ENCODE results near the gene ANO8. TPM values are rescaled to one million over a fixed set of nuclear protein-coding genes. Genes with fewer than 3 reads are reported as not detected.
"Not testable (repeated sequence)": the region's sequence is repeated elsewhere in the genome, so short reads cannot be mapped to it uniquely, and the experiment has no call there.

ANO8 gene
- total RNA-seq, 6 experiments from 2014 or later: 5.0 to 8.8 (median 6.6) TPM

DNA sequence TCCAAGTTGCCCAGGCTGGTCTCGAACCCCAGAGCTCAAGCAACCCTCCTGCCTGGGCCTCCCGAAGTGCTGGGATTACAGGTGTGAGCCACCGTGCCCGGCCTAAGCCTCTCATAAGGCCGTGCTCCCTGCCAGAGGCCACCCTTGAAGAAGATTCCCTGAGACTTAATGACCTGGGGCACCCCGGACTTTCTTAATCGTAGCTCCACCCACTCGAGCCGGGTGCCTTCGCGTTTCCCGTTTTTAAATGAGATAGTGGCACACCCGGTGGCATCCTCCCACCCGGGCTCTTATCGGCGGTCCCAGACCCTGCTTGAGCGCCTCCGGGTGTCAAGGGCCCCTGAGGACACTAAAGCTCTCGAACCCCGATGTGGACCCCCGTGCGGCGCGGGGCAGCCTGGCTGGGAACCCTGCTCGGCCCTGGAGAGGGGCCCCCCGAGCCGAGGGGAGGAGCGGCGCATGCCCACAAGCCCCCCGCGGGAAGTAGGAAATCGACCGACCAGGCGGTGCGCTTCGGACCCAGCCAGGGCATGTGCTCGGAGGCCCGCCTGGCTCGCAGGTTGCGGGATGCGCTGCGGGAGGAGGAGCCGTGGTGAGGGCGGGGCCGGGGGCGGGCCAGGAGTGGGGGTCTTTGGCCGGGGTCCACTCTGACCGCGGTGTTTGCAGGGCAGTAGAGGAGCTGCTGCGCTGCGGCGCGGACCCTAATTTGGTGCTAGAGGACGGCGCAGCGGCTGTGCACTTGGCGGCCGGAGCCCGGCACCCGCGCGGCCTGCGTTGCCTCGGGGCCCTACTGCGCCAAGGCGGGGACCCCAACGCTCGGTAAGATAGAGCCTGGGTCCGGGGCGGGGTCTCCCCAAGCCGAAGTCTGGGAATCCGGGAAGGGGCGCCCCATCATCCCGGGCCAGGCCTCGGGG lies 53.0 kb downstream of the ANO8 start, which contains the start of gene ANKLE1:
Gene ANKLE1, plus strand, starts transcription at position 511 of the 914 bp plus-strand sequence. Its CDS starts 20 bp downstream, at position 531.
- Histone ChIP-seq H3K4me1 (peaks cover 0 to 14% (median 6%) of the 10 kb centered on the region in 4 donors), H3K4me3 (peak within 1 kb of the TSS; percentile 14 to 38 (median 25)), H3K27me3 (no peaks in the 10 kb centered on the region), H3K9me3 (no peaks in the 10 kb centered on the region), H3K27ac (no peak within 1 kb of the TSS), H3K36me3 (peaks cover 0 to 6% (median 0%) of the 10 kb centered on the region in 4 donors)
- TF ChIP-seq POLR2A (IDR thresholded peaks at IDR 0.05): no peak
- TF ChIP-seq, protein P1, sequence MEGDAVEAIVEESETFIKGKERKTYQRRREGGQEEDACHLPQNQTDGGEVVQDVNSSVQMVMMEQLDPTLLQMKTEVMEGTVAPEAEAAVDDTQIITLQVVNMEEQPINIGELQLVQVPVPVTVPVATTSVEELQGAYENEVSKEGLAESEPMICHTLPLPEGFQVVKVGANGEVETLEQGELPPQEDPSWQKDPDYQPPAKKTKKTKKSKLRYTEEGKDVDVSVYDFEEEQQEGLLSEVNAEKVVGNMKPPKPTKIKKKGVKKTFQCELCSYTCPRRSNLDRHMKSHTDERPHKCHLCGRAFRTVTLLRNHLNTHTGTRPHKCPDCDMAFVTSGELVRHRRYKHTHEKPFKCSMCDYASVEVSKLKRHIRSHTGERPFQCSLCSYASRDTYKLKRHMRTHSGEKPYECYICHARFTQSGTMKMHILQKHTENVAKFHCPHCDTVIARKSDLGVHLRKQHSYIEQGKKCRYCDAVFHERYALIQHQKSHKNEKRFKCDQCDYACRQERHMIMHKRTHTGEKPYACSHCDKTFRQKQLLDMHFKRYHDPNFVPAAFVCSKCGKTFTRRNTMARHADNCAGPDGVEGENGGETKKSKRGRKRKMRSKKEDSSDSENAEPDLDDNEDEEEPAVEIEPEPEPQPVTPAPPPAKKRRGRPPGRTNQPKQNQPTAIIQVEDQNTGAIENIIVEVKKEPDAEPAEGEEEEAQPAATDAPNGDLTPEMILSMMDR (IDR thresholded peaks at IDR 0.05): no peak
- peak; percentile 44 to 63 (median 50) for DNase-seq
- ATAC-seq: peak in 3 of 4 donors; percentile 13 to 15 (median 14)
- intact Hi-C loops (cut with DNase I): loop anchor here (5.0 to 10.0 kb wide), 2 partner anchors 214 to 217 kb away; no protein-coding TSS in a partner anchor
- 33% methylated on average over 5 of the region's 75 CpGs for WGBS (ENCODE audit: insufficient coverage, low coverage, low lambda C conversion rate, missing lambda C conversion rate)

DNA sequence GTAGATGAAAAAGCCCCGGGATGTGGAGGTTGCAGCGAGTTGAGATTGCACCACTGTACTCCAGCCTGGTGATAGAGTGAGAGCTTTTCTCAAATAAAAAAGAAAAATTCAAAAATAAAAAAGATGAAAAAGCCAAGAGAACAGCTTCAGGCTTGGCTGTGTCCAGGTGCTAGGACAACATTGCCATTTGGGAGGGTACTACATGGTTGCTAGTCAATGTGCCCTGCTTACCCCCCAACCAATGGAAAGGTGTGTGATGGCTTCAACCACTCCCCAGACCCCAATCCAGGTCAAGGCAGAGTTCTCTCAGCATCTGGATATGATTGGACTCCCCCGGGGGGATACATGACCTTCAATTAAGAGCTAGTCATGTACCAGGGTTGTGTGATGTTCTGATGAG lies 55.2 kb downstream of the ANO8 start:
- H3K4me3 ChIP-seq: no peak overlapping the region
- no peak for DNase-seq
- H3K36me3 ChIP-seq: peaks cover 0 to 16% (median 0%) of the 10 kb centered on the region in 4 donors

GRCh38 chr19:17275441-17276175 lies 59.0 kb downstream of the ANO8 start:
- no peak for ATAC-seq
- 89% methylated on average over 12 of the region's 19 CpGs for WGBS (ENCODE audit: insufficient coverage, low coverage, low lambda C conversion rate, missing lambda C conversion rate)
- H3K27me3 ChIP-seq: no peaks in the 10 kb centered on the region
- TF ChIP-seq POLR2A (IDR thresholded peaks at IDR 0.05): no peak
- TF ChIP-seq, protein P1 (IDR thresholded peaks at IDR 0.05): no peak
- H3K4me1 ChIP-seq: no peaks in the 10 kb centered on the region
- H3K27ac ChIP-seq: no peak overlapping the region
- H3K4me3 ChIP-seq: no peak overlapping the region
- peaks cover 0 to 33% (median 4%) of the 10 kb centered on the region in 4 donors for H3K36me3 ChIP-seq
- DNase-seq: no peak
- intact Hi-C loops (cut with DNase I): no loop called here
- H3K9me3 ChIP-seq: no peaks in the 10 kb centered on the region

More for the DNA sequence above, 55.2 kb downstream of the ANO8 start:
- no peak for TF ChIP-seq POLR2A (IDR thresholded peaks at IDR 0.05)
- TF ChIP-seq, protein P1 (IDR thresholded peaks at IDR 0.05): no peak
- WGBS (ENCODE audit: insufficient coverage, low coverage, low lambda C conversion rate, missing lambda C conversion rate): 71% methylated on average over 3 of the region's 3 CpGs
- Histone ChIP-seq H3K27me3 (no peaks in the 10 kb centered on the region), H3K4me1 (peaks cover 0 to 14% (median 6%) of the 10 kb centered on the region in 4 donors), H3K27ac (no peak overlapping the region), H3K9me3 (no peaks in the 10 kb centered on the region)
- no peak for ATAC-seq
- intact Hi-C loops (cut with DNase I): no loop called here

GRCh38 chr19:17274892-17275291 lies 59.8 kb downstream of the ANO8 start:
- H3K27ac ChIP-seq; DNase-seq; H3K27me3 ChIP-seq; H3K9me3 ChIP-seq; ATAC-seq; H3K4me3 ChIP-seq; intact Hi-C loops (cut with DNase I); H3K4me1 ChIP-seq: not testable (repeated sequence)
- H3K36me3 ChIP-seq: peaks cover 0 to 33% (median 4%) of the 10 kb centered on the region in 4 donors
- WGBS (ENCODE audit: insufficient coverage, low coverage, low lambda C conversion rate, missing lambda C conversion rate): 93% methylated on average over 2 of the region's 3 CpGs

Other genes starting within 250 kb of the ANO8 start
- 10 to 100 TPM; 13.5 to 20.3 (median 18.6) TPM for gene USE1, start 119.5 kb downstream of the ANO8 start, total RNA-seq
- 10 to 100 TPM; 17.8 to 64.2 (median 31.2) TPM for gene OCEL1, start 108.6 kb downstream of the ANO8 start, total RNA-seq
- 100 to 1,000 TPM in 1 of 6 experiments, 10 to 100 TPM in 5; 48.5 to 105 (median 80.9) TPM for gene NR2F6, start 88.9 kb downstream of the ANO8 start, total RNA-seq
- 1 to 10 TPM in 5 of 6 experiments, under 1 TPM in 1; 0.81 to 3.6 (median 1.7) TPM for gene USHBP1, start 70.1 kb downstream of the ANO8 start, total RNA-seq
- gene BABAM1, start 67.4 kb downstream of the ANO8 start, total RNA-seq: 10 to 100 TPM; 29.2 to 51.3 (median 37.9) TPM
- under 1 TPM; 0.06 to 0.65 (median 0.37) TPM for gene ANKLE1, start 53.0 kb downstream of the ANO8 start, total RNA-seq
- 10 to 100 TPM in 5 of 6 experiments, 1 to 10 TPM in 1; 8.3 to 27.3 (median 15.8) TPM for gene ABHD8, start 31.4 kb downstream of the ANO8 start, total RNA-seq
- gene MRPL34, start 29.0 kb downstream of the ANO8 start, total RNA-seq: 100 to 1,000 TPM in 4 of 6 experiments, 10 to 100 TPM in 2; 63.5 to 363 (median 122) TPM
- gene DDA1, start 25.3 kb downstream of the ANO8 start, total RNA-seq: 10 to 100 TPM; 10.4 to 23.4 (median 14.1) TPM
- 10 to 100 TPM; 10.3 to 23.6 (median 13.6) TPM for gene GTPBP3, start 2.7 kb upstream of the ANO8 start, total RNA-seq
- gene PLVAP, start 42.5 kb upstream of the ANO8 start, total RNA-seq: 10 to 100 TPM in 1 of 6 experiments, 1 to 10 TPM in 4, under 1 TPM in 1; 0.78 to 16.6 (median 4.1) TPM
- gene CCDC194, start 59.3 kb upstream of the ANO8 start, total RNA-seq: 1 to 10 TPM in 1 of 6 experiments, under 1 TPM in 3, not detected in 2; 0.26 to 1.2 (median 0.36) TPM
- 100 to 1,000 TPM in 3 of 6 experiments, 10 to 100 TPM in 3; 78.2 to 157 (median 96.2) TPM for gene BST2, start 70.8 kb upstream of the ANO8 start, total RNA-seq
- 10 to 100 TPM; 13.5 to 38.0 (median 15.8) TPM for gene MVB12A, start 85.2 kb upstream of the ANO8 start, total RNA-seq
- gene TMEM221, start 113.8 kb upstream of the ANO8 start, total RNA-seq: under 1 TPM in 3 of 6 experiments, not detected in 3; 0.12 to 0.19 (median 0.16) TPM
- not detected for gene NXNL1, start 126.1 kb upstream of the ANO8 start, total RNA-seq
- 10 to 100 TPM in 1 of 6 experiments, 1 to 10 TPM in 5; 5.1 to 12.3 (median 6.1) TPM for gene SLC27A1, start 135.7 kb upstream of the ANO8 start, total RNA-seq
- 10 to 100 TPM; 31.7 to 60.0 (median 38.8) TPM for gene PGLS, start 176.8 kb upstream of the ANO8 start, total RNA-seq
- gene COLGALT1, start 220.8 kb upstream of the ANO8 start, total RNA-seq: 10 to 100 TPM; 23.2 to 36.8 (median 31.1) TPM

All from right lobe of liver (tissue), 6 donors.